ENCODE measurements around the gene CENPP.

CENPP gene

GRCh38 chr9:92429836-92430235, 104.1 kb downstream of the CENPP start:
- DNase-seq = no peak

GRCh38 chr9:92432350-92432749, 106.6 kb downstream of the CENPP start:
- DNase-seq = no peak

GRCh38 chr9:92432972-92433548, 107.3 kb downstream of the CENPP start:
- no peak for DNase-seq

- DNase-seq = no peak
Observed at GRCh38 chr9:92435263-92435662, 109.5 kb downstream of the CENPP start.

- DNase-seq = no peak
Observed at GRCh38 chr9:92438900-92439526, 113.3 kb downstream of the CENPP start.

GRCh38 chr9:92439921-92440750, 114.4 kb downstream of the CENPP start:
- no peak for DNase-seq

- DNase-seq = no peak
Observed at GRCh38 chr9:92440751-92441046, 114.9 kb downstream of the CENPP start.

GRCh38 chr9:92444841-92445240, 119.1 kb downstream of the CENPP start:
- DNase-seq = no peak

GRCh38 chr9:92446536-92446935, 120.8 kb downstream of the CENPP start:
- DNase-seq = no peak

- no peak for DNase-seq
Observed at GRCh38 chr9:92455217-92455616, 129.5 kb downstream of the CENPP start.

- DNase-seq = no peak
Observed at GRCh38 chr9:92457576-92457975, 131.8 kb downstream of the CENPP start.

GRCh38 chr9:92463387-92463786, 137.6 kb downstream of the CENPP start:
- DNase-seq = no peak

GRCh38 chr9:92463984-92464383, 138.2 kb downstream of the CENPP start:
- no peak for DNase-seq

GRCh38 chr9:92467041-92467440, 141.3 kb downstream of the CENPP start:
- no peak for DNase-seq

GRCh38 chr9:92467511-92467910, 141.8 kb downstream of the CENPP start:
- no peak for DNase-seq

GRCh38 chr9:92468206-92468605, 142.5 kb downstream of the CENPP start:
- no peak for DNase-seq

GRCh38 chr9:92474587-92474986, 148.8 kb downstream of the CENPP start:
- DNase-seq = no peak

- DNase-seq = no peak
Observed at GRCh38 chr9:92476962-92477361, 151.2 kb downstream of the CENPP start.

GRCh38 chr9:92478783-92479182, 153.0 kb downstream of the CENPP start:
- DNase-seq = no peak

GRCh38 chr9:92479346-92479745, 153.6 kb downstream of the CENPP start:
- no peak for DNase-seq

- DNase-seq = no peak
Observed at GRCh38 chr9:92480291-92480771, 154.6 kb downstream of the CENPP start.

GRCh38 chr9:92480986-92481633, 155.4 kb downstream of the CENPP start:
- DNase-seq = no peak

GRCh38 chr9:92482329-92482728, 156.6 kb downstream of the CENPP start, which contains the start of gene ASPN:
TSS of gene ASPN (minus strand) at chr9:92482506.
- no peak for DNase-seq

GRCh38 chr9:92482805-92483204, 157.1 kb downstream of the CENPP start:
- DNase-seq = no peak

All from activated effector memory CD4-positive, alpha-beta T cell treated with Interleukin-2 at 50 U/mL for 16 hours (primary cell).